Activated naive CD4-positive, alpha-beta T cell treated with anti-CD3 and anti-CD28 coated beads, Interleukin-2, amount 50 U/mL, for 24 hours (primary cell): ENCODE data around the gene DEGS2.

Experiments used
- H3K27ac Mint-ChIP-seq: one replicate; pipeline ENCODE4 v1.8.0; 2021; ENCODE audit warnings: mild to moderate bottlenecking, mixed read lengths
- H3K27me3 Mint-ChIP-seq: one replicate; pipeline ENCODE4 v1.8.0; 2021; ENCODE audit warnings: mixed read lengths
- H3K36me3 Mint-ChIP-seq: one replicate; pipeline ENCODE4 v1.8.0; 2021; ENCODE audit warnings: mixed read lengths
- H3K4me1 Mint-ChIP-seq: one replicate; pipeline ENCODE4 v1.8.0; 2021; ENCODE audit warnings: mixed read lengths
- H3K4me3 Mint-ChIP-seq: one replicate; pipeline ENCODE4 v1.8.0; 2021; ENCODE audit warnings: mild to moderate bottlenecking, mixed read lengths
- H3K9me3 Mint-ChIP-seq: one replicate; pipeline ENCODE4 v1.8.0; 2021; ENCODE audit warnings: mixed read lengths

The DEGS2 gene

DNA sequence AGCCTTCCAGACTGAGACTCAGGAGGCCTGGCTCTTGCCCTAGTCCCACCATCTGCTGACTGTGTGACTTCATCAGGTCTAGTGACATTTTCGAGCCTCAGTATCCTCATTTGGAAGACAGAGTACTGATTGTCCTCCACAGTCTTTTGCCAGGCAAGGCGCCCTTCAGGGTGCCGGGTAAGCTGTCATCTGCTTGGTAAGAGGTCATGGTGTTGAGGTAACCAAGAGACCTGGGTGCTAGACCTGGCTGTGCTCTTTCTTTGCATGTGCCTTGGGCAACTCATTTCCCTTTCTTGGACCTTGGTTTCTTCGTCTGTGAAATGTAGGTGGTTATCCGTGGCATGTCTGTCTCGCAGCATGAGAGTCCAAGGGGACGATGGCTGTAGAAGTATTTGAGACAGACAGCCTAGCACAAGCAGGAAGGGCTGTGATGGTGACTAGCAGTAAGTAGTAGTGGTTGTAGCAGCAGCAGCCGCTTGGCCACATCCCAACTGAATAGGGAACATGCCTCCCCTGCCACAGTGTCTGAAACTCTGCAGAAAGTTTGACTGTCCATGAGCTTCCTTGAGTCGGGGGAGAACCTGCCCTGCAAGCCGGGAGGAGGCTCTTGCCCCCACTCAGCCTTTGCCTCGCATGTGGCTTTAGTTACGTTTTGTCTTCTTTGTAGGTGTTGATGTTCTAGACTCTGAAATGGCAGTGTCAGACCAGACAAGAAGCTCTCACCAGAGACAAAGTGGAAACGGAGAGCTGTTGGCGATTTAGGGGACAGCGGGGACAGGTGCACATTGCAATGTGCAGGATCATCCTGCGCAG is 53.9 kb downstream of the DEGS2 start:
- Mint-ChIP-seq H3K4me3 (peak overlapping the region; percentile 68), H3K36me3 (peaks cover 23% of the 10 kb centered on the region), H3K4me1 (peaks cover 88% of the 10 kb centered on the region), H3K27me3 (no peaks in the 10 kb centered on the region), H3K9me3 (no peaks in the 10 kb centered on the region), H3K27ac (peak overlapping the region; percentile 95)

- Mint-ChIP-seq H3K4me3 (peak overlapping the region; percentile 84), H3K9me3 (no peaks in the 10 kb centered on the region), H3K27ac (peak overlapping the region; percentile 99), H3K36me3 (peaks cover 29% of the 10 kb centered on the region), H3K27me3 (no peaks in the 10 kb centered on the region), H3K4me1 (peaks cover 95% of the 10 kb centered on the region)
Observed at GRCh38 chr14:100104523-100105300, 54.7 kb downstream of the DEGS2 start.

DNA sequence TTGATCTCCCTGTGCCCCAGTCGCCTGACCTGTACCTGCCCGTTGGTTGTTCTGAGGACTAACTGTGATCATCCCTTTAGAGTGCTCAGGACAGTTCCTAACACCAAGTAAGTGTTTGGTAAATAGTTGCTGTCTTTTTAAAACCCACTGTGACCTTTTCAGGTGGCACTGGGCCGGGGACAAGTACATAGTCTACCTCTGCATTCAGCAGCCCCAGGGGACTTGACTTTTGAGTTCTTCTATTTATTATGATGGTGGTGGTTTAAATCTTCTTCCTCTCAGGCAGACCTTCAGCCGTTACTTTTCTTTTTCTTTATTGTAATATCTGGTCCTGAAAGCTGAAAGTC is 55.5 kb downstream of the DEGS2 start:
- H3K4me3 Mint-ChIP-seq, result peak overlapping the region; percentile 84
- H3K4me1 Mint-ChIP-seq, result peaks cover 95% of the 10 kb centered on the region
- H3K9me3 Mint-ChIP-seq, result no peaks in the 10 kb centered on the region
- H3K27ac Mint-ChIP-seq, result peak overlapping the region; percentile 99
- peaks cover 27% of the 10 kb centered on the region for H3K36me3 Mint-ChIP-seq
- no peaks in the 10 kb centered on the region for H3K27me3 Mint-ChIP-seq

DNA sequence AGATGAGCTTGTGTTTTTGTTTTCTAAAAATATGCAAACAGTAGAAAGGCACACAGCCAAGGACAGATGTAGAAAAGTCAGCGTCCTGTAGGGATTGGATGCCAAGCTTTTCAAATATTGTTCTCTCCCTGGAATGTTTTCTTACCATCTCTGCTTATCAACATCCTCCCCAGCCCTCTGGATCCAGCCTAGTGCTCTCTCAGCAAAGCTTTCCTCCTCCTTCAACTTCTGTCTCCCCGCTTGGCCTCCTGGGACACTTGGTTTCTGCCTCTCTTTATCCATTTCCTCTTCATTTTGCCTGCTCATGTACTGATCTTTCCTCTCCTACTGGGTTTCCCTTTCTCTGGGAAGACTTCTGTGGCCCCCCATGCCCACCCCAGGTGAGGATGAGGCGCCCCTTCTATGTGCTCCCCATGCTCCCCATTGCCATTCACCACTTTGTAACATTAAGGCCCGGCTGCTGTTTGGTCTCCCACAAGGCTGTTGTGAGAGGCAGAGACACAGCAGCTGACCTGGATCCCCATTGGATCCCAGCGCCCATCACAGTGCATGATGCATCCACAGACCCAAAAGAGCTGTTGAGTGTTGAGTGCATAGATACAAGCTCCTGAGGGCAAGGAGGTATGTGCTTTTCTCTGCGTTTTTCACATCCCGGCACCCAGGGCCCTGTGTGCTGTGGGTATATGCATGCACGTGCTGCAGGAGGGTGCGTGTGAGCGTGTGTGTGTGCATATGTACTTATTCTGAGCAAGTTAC is 56.0 kb downstream of the DEGS2 start:
- Mint-ChIP-seq H3K36me3 (peaks cover 25% of the 10 kb centered on the region), H3K27ac (peak overlapping the region; percentile 99), H3K27me3 (no peaks in the 10 kb centered on the region), H3K4me3 (peak overlapping the region; percentile 84), H3K4me1 (peaks cover 95% of the 10 kb centered on the region), H3K9me3 (no peaks in the 10 kb centered on the region)

- peak overlapping the region; percentile 49 for H3K4me3 Mint-ChIP-seq
- no peaks in the 10 kb centered on the region for H3K9me3 Mint-ChIP-seq
- no peaks in the 10 kb centered on the region for H3K27me3 Mint-ChIP-seq
- peaks cover 95% of the 10 kb centered on the region for H3K4me1 Mint-ChIP-seq
- H3K27ac Mint-ChIP-seq, result peak overlapping the region; percentile 95
- H3K36me3 Mint-ChIP-seq, result peaks cover 32% of the 10 kb centered on the region
Observed at GRCh38 chr14:100102156-100102785, 57.2 kb downstream of the DEGS2 start.

DNA sequence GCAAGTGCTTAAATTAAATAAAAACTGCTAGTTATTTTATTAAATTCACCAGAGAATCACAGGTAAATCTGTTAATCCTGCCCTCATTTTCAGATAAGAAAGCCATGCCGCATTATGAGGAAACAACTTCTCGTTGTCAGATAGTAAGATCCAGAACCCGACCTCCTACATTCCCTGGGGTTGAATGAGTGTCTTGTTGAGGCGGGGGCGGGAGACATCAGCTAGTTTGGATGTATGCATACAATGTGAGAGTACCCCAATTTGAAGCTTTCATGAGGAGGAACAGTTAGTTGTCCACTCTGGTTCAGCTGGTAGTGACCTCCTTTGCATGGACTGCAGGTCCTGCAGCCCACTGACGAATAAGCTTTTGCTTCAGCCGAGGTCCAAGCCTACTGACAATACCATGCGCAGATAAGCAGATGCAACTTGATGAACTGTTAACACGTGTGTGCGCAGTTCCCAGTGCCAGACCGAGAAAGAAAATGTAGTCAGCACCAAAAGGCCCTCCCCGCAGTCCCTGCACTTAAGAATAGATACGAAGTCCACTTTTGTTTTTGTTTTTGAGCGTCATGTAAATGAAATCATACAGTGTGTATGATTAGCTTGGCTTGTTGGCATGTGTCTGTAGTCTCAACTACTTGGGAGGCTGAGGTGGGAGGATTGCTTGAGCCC is 59.3 kb downstream of the DEGS2 start:
- H3K9me3 Mint-ChIP-seq, result no peaks in the 10 kb centered on the region
- H3K27me3 Mint-ChIP-seq, result no peaks in the 10 kb centered on the region
- H3K4me3 Mint-ChIP-seq, result peak overlapping the region; percentile 67
- H3K4me1 Mint-ChIP-seq, result peaks cover 95% of the 10 kb centered on the region
- H3K27ac Mint-ChIP-seq, result peak overlapping the region; percentile 96
- peaks cover 33% of the 10 kb centered on the region for H3K36me3 Mint-ChIP-seq

DNA sequence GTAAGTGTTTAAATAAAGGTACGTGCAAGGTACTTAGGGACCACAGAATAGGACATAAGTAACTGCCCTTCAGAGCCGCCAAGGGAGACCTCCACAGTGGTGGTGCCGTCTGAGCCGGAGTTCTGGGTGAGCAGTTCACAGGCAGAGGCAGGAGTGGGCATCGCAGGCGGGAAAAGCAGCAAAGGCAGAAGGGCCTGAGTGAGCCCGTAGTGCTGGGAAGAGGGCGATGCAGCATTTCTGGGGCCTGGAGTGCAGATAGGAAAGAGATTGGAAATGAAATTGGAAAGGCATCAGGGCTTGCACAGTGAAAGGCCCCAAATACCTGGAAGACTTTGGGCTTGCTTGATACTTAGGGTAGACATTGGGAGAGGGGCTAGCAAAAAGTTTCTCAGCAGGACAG is 61.3 kb downstream of the DEGS2 start:
- H3K27me3 Mint-ChIP-seq, result no peaks in the 10 kb centered on the region
- H3K4me3 Mint-ChIP-seq, result peak overlapping the region; percentile 37
- H3K4me1 Mint-ChIP-seq, result peaks cover 96% of the 10 kb centered on the region
- H3K9me3 Mint-ChIP-seq, result no peaks in the 10 kb centered on the region
- H3K27ac Mint-ChIP-seq, result peak overlapping the region; percentile 92
- H3K36me3 Mint-ChIP-seq, result peaks cover 28% of the 10 kb centered on the region

- Mint-ChIP-seq H3K4me1 (peaks cover 96% of the 10 kb centered on the region), H3K4me3 (no peak overlapping the region), H3K27me3 (no peaks in the 10 kb centered on the region), H3K9me3 (no peaks in the 10 kb centered on the region), H3K27ac (peak overlapping the region; percentile 92), H3K36me3 (peaks cover 25% of the 10 kb centered on the region)
Observed at GRCh38 chr14:100096656-100097055, 62.8 kb downstream of the DEGS2 start.
